Stimulated activated naive CD8-positive, alpha-beta T cell treated with anti-CD3 and anti-CD28 coated beads, Interleukin-15, amount 100 ng/mL, for 72 hours (primary cell): Measurements from ENCODE around the gene CYB561A3.
"Not testable (repeated sequence)": the region's sequence is repeated elsewhere in the genome, so short reads cannot be mapped to it uniquely, and the experiment has no call there.

Source experiments
- ATAC-seq: fragments of 150-1000 bp; cut with Tn5 transposase; 2 replicates; pipeline ENCODE4 v1.10.0; 2021; ENCODE audit warnings: mild to moderate bottlenecking, moderate library complexity
- DNase-seq, 2 donors: peaks; one replicate each; pipeline ENCODE4 v3.0.0; 2021 to 2022
- H3K27ac Mint-ChIP-seq, 2 donors: one replicate each; pipeline ENCODE4 v1.8.0; 2022; ENCODE audit warnings: mild to moderate bottlenecking in 2 of 2, mixed read lengths in 2 of 2, moderate library complexity in 2 of 2
- H3K27me3 Mint-ChIP-seq: one replicate; pipeline ENCODE4 v1.8.0; 2022; ENCODE audit warnings: mixed read lengths
- H3K4me1 Mint-ChIP-seq: one replicate; pipeline ENCODE4 v1.8.0; 2022; ENCODE audit warnings: mild to moderate bottlenecking, mixed read lengths
- H3K4me3 Mint-ChIP-seq, 2 donors: one replicate each; pipeline ENCODE4 v1.8.0; 2022; ENCODE audit warnings: mild to moderate bottlenecking in 2 of 2, mixed read lengths in 2 of 2, moderate library complexity in 1 of 2
- H3K9me3 Mint-ChIP-seq, 2 donors: one replicate each; pipeline ENCODE4 v1.8.0; 2022; ENCODE audit warnings: mixed read lengths in 2 of 2

The CYB561A3 gene, protein sequence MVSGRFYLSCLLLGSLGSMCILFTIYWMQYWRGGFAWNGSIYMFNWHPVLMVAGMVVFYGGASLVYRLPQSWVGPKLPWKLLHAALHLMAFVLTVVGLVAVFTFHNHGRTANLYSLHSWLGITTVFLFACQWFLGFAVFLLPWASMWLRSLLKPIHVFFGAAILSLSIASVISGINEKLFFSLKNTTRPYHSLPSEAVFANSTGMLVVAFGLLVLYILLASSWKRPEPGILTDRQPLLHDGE

DNA sequence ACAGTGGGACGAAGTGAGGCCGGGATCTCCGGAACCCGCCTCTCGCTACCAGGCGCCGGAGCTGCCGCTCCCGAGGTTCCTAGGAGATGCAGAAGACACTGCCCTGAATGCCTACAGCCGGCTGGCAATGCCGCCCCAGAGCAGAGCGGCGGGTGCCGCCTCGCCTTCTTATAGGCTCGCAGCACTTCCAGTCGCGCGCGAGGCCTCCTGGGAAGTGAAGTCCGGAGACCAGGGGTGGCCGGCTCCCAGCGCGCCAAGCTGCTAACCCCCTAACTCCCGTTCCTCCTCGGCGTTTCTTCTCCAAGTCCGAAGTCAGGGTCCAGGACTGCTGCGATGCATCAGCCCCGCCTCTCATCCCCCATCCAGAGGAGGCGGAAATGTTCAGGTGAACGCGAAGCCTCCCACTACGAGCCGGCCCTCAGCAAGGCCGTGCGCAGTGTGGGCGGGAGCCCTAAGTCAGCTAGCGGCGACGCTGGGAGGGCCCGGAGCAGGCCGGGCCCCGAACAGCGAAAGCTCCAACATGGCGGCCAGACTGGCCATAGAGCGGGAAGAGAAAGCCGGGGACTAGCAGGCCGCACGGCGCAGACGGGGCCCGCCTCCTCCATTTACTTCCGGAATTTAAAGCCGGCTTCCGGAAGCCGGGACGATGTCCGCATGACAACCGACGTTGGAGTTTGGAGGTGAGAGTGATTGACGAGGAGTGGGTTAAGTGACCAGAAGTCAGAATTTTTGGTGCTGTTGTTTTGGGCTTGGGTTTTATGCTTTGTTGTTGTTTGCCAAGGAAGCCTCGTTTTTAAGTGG lies at the start of gene CYB561A3, which contains the start of gene TMEM138:
Gene CYB561A3 (minus strand): TSS at position 142 of the 801 bp plus-strand sequence. CDS start 5,169 bp downstream, outside the sequence.
Gene TMEM138 (plus strand): TSS at position 634 of the 801 bp plus-strand sequence. CDS start 2,017 bp downstream, outside the sequence.
- ATAC-seq: peak; percentile 96
- peak; percentile 93 to 96 for DNase-seq
- Mint-ChIP-seq H3K4me3 (peak within 1 kb of the TSS; percentile 95 to 98), H3K9me3 (no peaks in the 10 kb centered on the region), H3K27me3 (no peaks in the 10 kb centered on the region), H3K27ac (peak within 1 kb of the TSS; percentile 98 to 99), H3K4me1 (peaks cover 50% of the 10 kb centered on the region)

DNA sequence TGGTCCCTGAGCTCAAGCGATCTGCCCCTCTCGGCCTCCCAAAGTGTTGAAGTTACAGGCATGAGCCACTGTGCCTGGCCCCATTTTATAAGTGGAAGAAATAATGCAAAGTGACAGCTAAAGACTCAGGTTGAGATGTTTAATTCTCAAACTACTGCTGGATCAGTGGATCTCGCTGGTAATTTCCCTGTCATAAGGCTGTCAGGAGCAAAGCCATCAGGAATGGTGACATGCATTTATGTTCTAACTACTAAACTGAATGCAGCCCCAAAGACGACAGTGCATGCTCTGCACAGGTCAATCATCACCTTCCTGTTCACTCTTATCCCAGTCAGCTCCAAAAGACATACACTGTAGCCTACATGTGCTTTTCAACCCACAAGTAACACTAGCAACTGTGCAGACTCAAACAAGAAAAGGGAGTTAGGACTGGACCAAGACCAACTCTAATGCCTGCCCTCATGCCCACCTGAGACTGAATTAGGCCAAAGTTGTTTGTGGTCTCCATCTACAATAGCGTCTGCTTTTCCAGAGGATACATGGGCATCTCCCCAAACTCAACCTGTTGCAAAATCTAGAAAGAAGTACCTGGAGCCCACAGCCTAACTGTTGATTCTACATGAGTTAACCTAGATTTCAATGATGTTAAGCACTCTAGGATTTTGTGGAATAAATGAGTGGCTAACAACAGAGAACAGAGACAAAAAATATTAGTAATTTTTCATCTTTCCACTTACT lies 45.5 kb upstream of the CYB561A3 start:
- Mint-ChIP-seq H3K27me3 (no peaks in the 10 kb centered on the region), H3K27ac (peak overlapping the region in 1 of 2 donors; percentile 82), H3K4me1 (peaks cover 11% of the 10 kb centered on the region), H3K9me3 (no peaks in the 10 kb centered on the region), H3K4me3 (no peak overlapping the region)
- DNase-seq: no peak
- ATAC-seq: no peak

DNA sequence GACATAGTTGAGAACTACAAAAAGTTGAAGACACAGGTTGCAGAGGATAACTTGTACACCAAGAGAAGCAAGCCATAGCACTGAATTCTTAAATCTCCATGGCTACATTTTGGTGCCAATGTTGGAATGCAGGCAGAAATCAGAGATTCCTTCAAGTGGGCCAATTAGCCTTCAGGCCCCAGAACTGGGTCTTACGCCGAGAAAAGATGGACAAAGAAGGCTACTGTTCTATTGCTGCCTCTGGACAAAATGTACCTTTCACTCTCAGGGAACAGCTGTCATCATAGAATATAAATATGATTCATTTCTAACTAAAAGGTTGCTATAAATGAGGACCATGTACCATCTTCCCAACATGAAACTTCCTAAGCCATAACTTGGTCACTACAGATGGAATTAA lies 44.4 kb upstream of the CYB561A3 start:
- DNase-seq (no peak), ATAC-seq (no peak)
- no peaks in the 10 kb centered on the region for H3K9me3 Mint-ChIP-seq
- H3K4me1 Mint-ChIP-seq: peaks cover 10% of the 10 kb centered on the region
- no peak overlapping the region for H3K4me3 Mint-ChIP-seq
- peak overlapping the region in 1 of 2 donors; percentile 37 for H3K27ac Mint-ChIP-seq
- no peaks in the 10 kb centered on the region for H3K27me3 Mint-ChIP-seq

DNA sequence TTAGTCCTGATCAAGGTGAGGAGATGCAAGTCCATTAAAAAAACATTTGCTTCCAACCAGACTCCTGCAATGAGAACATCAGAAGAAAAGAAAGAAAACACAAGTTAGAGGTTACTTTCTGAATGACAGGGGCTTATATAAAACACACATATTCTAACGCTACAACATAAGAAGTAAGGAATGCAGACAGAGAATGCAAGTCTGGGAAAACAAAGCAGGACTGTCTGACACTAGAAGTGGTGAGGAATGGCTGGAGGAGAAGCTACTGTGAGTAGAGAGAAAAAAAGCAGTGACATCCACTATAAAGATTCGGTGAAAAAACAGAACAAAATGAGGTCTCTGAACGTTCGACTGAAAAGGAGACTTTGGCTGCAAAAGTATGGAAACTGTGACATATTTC lies 43.0 kb upstream of the CYB561A3 start:
- H3K4me1 Mint-ChIP-seq: peaks cover 5% of the 10 kb centered on the region
- no peak for DNase-seq
- ATAC-seq: no peak
- H3K27ac Mint-ChIP-seq: no peak overlapping the region
- no peaks in the 10 kb centered on the region for H3K9me3 Mint-ChIP-seq
- no peak overlapping the region for H3K4me3 Mint-ChIP-seq
- no peaks in the 10 kb centered on the region for H3K27me3 Mint-ChIP-seq

DNA sequence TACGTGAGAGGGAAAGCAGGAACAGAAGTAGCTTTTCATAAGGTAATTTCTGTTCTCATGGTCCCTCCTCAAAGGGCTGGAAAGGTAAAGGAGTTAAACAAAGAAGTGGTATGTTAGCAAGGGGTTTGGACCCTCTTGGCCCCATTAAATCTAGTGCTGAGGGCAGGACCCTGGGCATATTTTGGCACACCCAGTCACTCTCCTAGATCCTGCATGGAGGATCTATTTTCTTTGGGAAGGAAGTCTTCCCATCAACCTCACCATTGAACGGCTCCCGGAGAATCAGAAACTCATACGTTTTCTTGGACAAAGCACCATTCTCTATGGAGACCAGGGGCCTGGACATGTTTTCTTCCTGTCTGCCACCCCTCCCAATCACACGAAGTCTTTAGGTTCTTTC lies 42.4 kb upstream of the CYB561A3 start:
- Mint-ChIP-seq H3K4me1 (peaks cover 5% of the 10 kb centered on the region), H3K4me3 (no peak overlapping the region), H3K9me3 (no peaks in the 10 kb centered on the region), H3K27me3 (no peaks in the 10 kb centered on the region), H3K27ac (peak overlapping the region in 1 of 2 donors; percentile 40)
- DNase-seq (no peak), ATAC-seq (no peak)

DNA sequence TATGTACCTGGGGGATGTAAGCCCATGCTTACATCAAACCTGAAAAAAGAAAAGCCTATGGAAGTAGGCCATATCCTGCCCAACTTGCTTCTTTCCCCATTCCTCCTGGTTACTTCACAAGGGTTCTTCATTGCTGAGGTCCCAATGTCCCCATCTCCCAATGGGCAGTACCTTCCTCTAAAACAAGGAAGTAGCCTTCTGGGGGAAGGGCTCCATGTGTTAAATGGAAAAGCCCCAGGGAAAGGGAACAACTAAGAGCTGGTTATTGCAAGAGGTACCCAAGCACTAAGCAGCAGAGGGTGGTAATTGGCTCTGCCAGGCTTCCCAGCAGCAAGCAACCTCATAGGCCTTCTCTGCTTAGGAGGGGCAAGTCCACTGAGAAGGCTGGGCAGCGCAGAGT lies 42.0 kb upstream of the CYB561A3 start:
- no peak for DNase-seq
- no peaks in the 10 kb centered on the region for H3K9me3 Mint-ChIP-seq
- peaks cover 5% of the 10 kb centered on the region for H3K4me1 Mint-ChIP-seq
- peak overlapping the region in 1 of 2 donors; percentile 40 for H3K27ac Mint-ChIP-seq
- no peak overlapping the region for H3K4me3 Mint-ChIP-seq
- no peaks in the 10 kb centered on the region for H3K27me3 Mint-ChIP-seq
- ATAC-seq: no peak

DNA sequence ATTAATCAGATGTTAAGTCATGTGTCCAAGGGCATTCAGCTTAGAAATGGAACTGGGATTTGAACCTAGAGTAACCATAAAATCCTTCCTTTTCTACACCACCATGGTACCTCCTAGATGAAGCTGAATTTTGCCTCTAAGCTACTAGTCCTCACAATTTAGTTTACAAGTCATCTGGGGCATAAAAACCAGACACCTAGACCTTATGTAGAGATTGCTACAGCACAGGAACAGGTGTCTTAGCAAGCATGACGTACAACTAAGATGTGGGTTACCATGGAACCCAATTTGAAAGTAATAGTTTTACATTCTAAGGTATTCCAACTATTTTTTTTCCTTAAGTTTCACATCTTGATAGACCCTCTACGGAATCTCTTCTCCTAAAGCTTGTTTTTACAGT lies 39.9 kb upstream of the CYB561A3 start:
- H3K27ac Mint-ChIP-seq: no peak overlapping the region
- no peaks in the 10 kb centered on the region for H3K27me3 Mint-ChIP-seq
- H3K4me3 Mint-ChIP-seq: no peak overlapping the region
- no peak for ATAC-seq
- no peaks in the 10 kb centered on the region for H3K4me1 Mint-ChIP-seq
- H3K9me3 Mint-ChIP-seq: no peaks in the 10 kb centered on the region
- no peak for DNase-seq

DNA sequence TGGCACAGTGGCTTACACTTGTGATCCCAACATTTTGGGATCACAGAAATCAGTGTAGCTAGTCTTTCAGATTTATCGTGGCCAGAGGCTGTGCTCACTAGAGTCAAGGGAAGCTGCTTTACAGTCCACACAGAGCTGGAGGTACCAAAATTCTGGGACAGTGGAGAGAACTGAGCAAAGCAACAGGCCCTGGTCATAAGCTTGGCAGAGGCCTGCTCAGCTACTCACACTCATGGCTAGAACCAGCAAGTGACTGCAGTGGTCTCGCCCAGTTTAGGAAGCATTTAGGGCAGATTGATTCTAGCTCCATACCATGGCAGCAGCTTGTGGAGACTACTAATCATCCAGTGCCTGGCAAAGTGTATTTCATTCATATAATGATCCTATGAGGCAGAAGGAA lies 39.5 kb upstream of the CYB561A3 start:
- H3K4me1 Mint-ChIP-seq: no peaks in the 10 kb centered on the region
- H3K9me3 Mint-ChIP-seq: no peaks in the 10 kb centered on the region
- H3K4me3 Mint-ChIP-seq: no peak overlapping the region
- no peaks in the 10 kb centered on the region for H3K27me3 Mint-ChIP-seq
- DNase-seq (no peak), ATAC-seq (no peak)
- H3K27ac Mint-ChIP-seq: peak overlapping the region in 1 of 2 donors; percentile 77

DNA sequence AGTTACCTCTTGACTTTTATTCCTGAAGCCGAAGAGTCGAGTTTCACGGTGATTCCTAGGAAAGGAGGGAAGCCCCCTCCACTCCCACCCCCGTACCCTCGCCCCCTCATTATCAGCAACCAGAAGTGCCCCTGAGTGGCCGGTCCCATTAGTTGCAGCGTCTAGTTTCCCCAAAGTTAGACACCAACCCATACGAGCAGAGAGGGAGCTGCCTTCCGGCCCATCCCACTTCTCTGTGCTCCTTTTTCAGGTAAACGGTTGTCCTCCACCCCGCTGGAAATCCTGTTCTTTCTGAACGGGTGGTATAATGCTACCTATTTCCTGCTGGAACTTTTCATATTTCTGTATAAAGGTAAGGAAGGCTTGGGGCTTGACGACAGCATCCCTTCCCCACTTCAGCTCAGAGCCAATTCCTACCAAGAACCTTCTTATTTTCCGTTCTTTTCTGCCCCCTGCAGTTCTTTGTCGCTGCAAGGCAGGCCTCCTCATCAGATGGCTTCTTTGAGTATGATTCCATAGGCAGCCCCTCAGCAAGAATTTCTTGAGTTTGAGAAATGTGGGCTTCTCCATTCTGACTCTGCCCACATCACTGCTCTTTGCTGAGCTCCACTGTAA lies 31.4 kb upstream of the CYB561A3 start:
- no peaks in the 10 kb centered on the region for H3K27me3 Mint-ChIP-seq
- H3K4me1 Mint-ChIP-seq: peaks cover 24% of the 10 kb centered on the region
- ATAC-seq (no peak), DNase-seq (peak in 1 of 2 donors; percentile 15)
- H3K9me3 Mint-ChIP-seq: no peaks in the 10 kb centered on the region
- H3K27ac Mint-ChIP-seq: peak overlapping the region; percentile 92 to 98
- H3K4me3 Mint-ChIP-seq: peak overlapping the region; percentile 94 to 96

DNA sequence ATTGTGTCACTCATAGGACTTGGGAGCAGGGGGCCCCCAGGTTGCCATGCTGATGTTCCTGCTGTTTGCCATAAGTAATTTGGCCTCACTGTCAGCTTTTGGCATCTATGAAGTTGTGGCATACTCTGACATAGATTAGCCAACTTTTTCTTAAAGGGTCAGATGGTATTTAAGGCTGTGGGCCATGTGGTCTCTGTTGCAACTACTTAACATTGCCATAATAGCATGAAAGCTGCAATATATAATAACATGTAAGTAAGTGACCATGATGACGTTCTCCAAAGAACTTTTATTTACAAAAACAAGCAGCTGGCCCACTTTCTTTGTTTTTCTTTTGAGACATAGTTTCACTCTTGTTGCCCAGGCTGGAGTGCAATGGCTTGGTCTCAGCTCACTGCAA lies 28.5 kb upstream of the CYB561A3 start:
- DNase-seq: no peak
- Mint-ChIP-seq H3K27me3 (no peaks in the 10 kb centered on the region), H3K4me3 (no peak overlapping the region), H3K9me3 (no peaks in the 10 kb centered on the region), H3K4me1 (peaks cover 24% of the 10 kb centered on the region), H3K27ac (no peak overlapping the region)
- ATAC-seq: no peak

DNA sequence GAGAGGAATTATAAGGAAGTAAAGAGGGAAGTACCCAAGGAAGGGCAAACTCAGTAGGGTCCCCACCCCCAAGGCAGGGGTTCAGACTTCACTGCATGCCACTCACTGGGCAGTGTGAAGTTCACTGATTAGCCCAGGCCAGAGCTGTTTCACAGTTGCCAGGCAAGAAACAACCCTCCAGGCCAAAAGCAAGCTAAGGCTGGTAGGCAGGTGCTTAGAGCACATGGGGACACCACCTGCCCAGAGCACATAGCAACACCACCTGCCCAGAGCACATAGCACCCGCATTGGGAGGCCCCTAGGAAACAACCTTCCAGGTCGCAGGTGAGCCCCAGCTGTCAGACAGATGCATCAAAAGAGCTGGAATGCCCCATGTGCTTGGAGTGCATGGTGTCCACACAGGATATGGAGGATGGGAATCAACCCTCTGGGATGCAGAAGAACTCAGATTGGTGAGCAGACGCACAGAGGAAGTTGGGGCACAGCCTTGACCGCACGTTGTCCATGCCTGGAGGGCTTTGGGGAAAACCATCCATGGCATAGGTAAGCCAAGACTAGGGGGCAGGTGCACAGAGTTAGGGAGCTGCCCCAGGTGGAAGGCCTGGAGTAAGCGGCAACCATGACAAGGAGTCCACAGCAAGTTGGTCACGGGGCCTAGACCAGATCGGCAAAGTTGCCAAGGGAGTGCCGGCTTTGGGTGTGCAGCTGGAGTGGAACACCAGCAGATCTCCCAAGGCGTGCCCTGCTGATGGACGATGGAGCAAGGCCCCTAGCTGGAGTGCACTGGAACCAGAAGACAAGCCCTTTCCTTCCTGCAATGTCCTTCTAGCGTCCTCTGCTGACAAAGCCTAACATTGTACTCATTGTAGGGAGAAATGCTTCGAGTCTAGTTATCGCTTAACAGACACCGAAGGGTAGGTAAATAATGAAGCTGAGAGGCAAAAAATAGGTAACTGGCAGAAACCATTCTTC lies 22.9 kb upstream of the CYB561A3 start:
- DNase-seq (no peak), ATAC-seq (no peak)
- H3K4me1 Mint-ChIP-seq: no peaks in the 10 kb centered on the region
- no peaks in the 10 kb centered on the region for H3K27me3 Mint-ChIP-seq
- no peak overlapping the region for H3K27ac Mint-ChIP-seq
- no peaks in the 10 kb centered on the region for H3K9me3 Mint-ChIP-seq
- no peak overlapping the region for H3K4me3 Mint-ChIP-seq

DNA sequence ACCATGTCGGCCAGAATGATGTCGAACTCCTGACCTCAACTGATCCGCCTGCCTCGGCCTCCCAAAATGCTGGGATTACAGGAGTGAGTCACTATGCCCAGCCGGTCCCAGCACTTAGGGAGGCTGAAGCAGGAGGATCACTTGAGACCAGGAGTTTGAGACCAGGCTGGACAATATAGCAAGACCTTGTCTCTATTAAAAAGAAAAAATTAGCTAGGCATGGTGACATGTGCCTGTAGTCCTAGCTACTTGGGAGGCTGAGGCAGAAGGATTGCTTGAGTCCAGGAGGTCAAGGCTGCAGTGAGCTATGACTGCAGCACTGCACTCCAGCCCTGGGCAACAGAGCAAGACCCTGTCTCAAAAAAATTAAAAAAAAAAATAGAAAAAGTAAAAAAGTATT lies 22.2 kb upstream of the CYB561A3 start:
- H3K4me1 Mint-ChIP-seq, H3K27ac Mint-ChIP-seq, DNase-seq, ATAC-seq, H3K27me3 Mint-ChIP-seq, H3K4me3 Mint-ChIP-seq, H3K9me3 Mint-ChIP-seq: not testable (repeated sequence)

DNA sequence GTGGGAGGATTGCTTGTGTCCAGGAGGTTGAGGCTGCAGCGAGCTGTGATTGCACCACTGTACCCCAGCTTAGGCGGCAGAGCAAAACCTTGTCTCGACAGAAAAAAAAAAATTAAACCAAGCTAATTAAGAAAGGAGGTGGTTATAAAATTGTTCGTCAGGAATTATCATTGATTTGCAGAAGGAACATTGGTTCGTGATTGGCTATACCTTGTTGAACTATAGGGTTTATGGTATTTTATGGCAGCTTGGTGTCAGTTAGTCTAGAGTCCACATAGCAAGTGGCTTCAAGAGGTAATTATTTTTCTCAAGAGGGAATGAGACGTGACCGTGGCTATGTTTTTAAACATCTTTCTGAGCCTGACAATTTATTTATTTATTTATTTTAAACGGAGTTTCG lies 19.2 kb upstream of the CYB561A3 start:
- no peak overlapping the region for H3K27ac Mint-ChIP-seq
- H3K4me3 Mint-ChIP-seq: no peak overlapping the region
- no peaks in the 10 kb centered on the region for H3K27me3 Mint-ChIP-seq

DNA sequence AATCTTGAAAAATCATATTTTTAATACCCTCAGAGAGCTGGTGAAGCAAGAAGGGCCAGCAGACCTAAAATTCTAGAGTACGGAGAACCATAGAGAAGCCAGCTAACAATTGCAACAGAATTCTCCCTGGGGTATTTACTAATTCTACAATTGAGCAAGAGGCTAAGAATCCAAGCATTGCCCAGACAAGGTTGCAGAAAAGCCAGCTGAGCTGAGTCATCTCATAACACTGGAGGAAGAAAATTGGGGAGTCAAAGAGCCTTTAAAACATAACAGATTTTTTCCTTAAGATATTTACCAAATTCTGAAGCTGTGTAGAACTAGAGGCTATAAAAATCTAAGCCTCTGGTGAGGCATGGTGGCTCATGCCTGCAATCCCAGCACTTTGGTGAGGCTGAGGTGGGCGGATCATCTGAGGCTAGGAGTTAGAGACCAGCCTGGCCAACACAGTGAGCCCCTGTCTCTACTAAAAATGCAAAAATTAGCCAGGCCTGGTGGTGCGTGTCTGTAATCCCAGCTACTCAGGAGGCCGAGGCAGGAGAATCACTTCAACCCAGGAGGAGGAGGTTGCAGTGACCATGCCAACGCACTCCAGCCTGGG lies 17.1 kb upstream of the CYB561A3 start:
- H3K4me1 Mint-ChIP-seq: no peaks in the 10 kb centered on the region
- H3K27me3 Mint-ChIP-seq: no peaks in the 10 kb centered on the region
- H3K9me3 Mint-ChIP-seq: no peaks in the 10 kb centered on the region
- H3K27ac Mint-ChIP-seq: no peak overlapping the region
- ATAC-seq (no peak), DNase-seq (no peak)
- H3K4me3 Mint-ChIP-seq: no peak overlapping the region

More for the DNA sequence above, 19.2 kb upstream of the CYB561A3 start:
- Mint-ChIP-seq H3K9me3 (no peaks in the 10 kb centered on the region), H3K4me1 (no peaks in the 10 kb centered on the region)
- DNase-seq: no peak
- no peak for ATAC-seq
